H54 (cell line): Measurements from ENCODE around the gene KIF5A.
A peak's percentile ranks its signal among the peaks of the same experiment; 100 is the strongest.

Experiments
- DNase-seq: peaks from one replicate; pipeline ENCODE4 v3.0.0; 2011; ENCODE audit warnings: low spot score, mixed read lengths; ENCODE audit not compliant: insufficient read length
- FAIRE-seq: peaks from 3 replicates; lab custom pipeline; 2011; peaks lifted over from hg19 to GRCh38; lab: Jason Lieb, UNC
- POLR2A ChIP-seq: IDR thresholded peaks from 2 replicates; pipeline ENCODE4 v1.6.1; 2011; ENCODE audit warnings: low read depth, mild to moderate bottlenecking, low read length

KIF5A gene

DNA sequence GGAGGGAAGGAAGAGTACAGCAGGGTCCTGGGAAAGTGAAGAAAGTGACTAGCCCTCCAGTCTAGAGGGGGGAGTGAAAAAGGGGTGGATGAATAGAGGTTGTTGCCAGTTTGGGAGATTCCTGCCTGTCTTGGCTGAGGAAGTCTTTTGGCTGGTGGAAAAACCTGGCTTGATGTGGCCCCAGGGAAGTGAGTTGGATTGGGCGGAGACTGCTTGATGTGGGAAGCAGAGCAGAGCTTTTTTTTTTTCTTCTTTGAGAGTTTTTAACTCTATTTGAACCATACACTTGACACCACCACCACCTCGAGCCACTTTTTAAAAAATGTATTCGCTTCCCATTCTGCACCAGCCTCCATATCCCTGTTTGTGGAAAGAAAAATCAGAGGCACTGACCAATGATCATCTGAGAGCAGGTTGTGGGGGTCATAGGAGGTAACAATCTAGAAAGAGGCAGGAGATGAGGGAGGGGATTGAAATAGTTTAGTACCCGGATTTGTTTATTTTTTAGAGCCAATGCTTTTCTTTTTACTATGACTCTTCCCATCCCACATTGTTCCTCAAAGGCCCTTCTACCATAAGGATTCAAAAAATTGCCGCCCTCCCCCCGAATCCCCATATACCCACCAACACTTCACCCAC, 54.1 kb downstream of the KIF5A start:
- DNase-seq = no peak
- no peak for FAIRE-seq
- TF ChIP-seq POLR2A = no peak

DNA sequence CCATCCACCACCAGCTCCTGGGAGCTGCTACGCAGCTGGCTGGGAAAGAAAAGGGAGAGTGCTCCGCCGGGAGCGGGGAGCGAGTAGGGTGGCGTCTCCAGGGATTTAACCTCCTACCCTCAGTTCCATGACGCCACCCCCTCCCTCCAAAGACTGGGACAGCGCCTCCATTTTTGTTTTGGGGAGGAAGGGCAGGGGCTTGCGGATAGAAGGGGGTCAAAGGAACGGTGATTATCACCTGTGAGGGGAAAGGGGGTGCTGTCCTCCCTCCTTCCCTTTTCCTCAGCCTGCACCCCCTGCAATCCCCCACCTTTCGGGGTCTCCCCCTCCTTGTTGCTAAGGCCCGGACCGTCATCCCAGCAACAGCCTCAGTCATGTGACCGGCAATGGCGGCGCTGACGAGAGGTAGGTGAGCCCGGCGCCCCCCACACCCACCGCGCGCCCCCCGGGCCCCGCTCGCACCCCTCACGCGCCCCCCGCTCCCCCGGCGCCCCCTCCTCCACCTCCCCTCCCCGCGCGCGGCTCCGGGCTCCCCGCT, 54.7 kb downstream of the KIF5A start, which contains the start of gene DTX3:
DTX3 (plus strand) TSS at position 371 of the 538 bp plus-strand sequence. CDS start 1,694 bp downstream, outside the sequence.
- TF ChIP-seq POLR2A = no peak
- FAIRE-seq (no peak), DNase-seq (peak; percentile 65)

DNA sequence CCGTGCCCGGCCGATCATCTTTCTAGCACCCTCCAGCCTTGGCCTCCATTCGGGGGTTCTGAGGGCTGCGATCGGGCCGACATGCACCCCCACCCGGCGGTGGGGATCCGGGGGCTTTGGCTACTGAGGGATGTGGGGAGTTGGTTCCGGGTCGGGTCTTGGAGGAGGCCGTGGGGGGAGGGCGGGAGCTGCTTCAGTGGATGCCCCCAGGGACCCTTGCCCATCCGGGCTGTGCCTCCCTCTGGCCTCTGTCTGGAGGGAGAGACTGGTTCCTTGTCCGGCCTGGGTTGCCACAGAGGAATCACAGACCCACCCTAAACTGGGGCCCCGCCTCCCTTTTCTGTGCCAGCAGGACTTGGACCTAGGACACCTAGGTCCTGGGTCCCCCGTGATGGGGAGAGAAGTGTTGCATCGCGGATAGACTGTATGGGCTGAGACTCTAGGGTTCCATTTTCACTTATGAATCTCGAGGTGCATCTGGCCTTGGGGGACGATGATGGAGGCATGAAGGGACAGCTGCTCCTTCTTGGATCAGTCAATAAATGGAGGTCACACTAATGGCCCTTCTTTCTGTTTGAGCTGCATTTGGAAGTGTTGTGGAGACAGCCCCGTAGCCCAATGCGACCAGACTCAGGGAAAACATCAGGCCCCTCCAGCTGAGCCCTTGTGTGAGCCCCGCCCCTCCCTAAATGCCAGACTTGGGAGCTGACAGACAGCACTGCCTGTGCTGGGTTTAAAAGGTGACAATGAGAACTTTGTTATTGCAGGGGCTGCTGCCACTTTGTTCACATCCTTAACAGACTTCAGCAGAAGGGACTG, 55.4 kb downstream of the KIF5A start:
- no peak for FAIRE-seq

DNA sequence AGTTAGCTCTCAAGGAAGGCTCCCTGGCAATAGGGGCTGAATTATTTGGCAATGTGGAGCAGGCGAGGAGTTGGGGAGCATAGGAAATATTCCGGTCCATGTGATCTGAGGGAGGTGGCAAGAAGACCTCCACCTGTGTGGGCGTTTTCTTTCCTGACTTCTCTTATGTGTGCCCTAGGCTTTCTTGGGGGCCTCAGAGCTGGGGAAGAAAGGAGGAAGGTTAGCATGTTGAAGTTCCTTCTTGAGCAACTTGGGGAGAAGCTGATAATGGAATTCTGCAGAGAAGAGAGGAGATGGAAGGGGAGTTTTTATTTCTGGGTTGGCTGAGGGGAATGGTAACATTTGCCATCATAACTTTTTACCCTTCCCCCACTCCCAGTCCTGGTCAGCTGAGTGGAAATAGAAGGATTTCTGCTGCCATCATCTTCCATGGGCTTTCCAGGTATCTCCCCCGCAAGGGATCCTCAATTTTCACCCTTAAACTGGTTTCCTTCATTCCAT, 56.0 kb downstream of the KIF5A start:
- no peak for TF ChIP-seq POLR2A
- FAIRE-seq (no peak), DNase-seq (no peak)

More for the DNA sequence above, 55.4 kb downstream of the KIF5A start:
- no peak for DNase-seq
- TF ChIP-seq POLR2A = peak; percentile 44; the same call in 1 of the 2 replicates

DNA sequence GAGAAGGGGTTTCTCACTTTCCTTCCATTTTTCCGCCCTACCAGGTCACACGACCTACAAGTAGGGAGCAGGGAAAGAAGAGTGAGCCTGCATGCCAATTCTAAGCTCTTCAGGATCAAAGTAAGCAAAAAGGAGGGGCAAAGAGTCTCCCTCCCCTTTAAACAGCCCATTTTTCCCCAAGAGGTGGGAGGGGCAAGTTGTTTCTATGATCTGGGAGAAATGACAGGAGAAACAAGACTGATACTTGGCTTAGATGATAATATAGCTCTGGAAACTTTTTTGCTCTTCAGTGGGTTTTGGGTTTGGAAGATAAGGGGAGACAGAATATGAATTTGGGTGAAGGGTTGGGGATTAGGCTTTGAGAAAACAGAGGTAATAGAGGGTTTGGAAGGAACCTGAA, 56.6 kb downstream of the KIF5A start:
- DNase-seq = no peak
- TF ChIP-seq POLR2A = no peak
- no peak for FAIRE-seq

DNA sequence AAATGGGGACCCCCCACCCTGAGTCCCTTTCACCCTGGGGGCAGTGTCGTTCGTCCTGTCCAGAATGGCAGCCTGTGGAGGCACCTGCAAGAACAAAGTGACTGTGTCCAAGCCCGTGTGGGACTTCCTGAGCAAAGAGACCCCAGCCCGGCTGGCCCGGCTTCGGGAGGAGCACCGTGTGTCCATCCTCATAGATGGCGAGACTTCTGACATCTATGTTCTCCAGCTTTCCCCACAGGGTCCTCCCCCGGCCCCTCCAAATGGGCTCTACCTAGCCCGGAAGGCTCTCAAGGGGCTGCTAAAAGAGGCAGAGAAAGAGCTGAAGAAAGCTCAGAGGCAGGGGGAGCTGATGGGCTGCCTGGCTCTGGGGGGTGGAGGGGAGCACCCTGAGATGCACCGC, 57.0 kb downstream of the KIF5A start:
- FAIRE-seq = no peak
- no peak for TF ChIP-seq POLR2A

DNA sequence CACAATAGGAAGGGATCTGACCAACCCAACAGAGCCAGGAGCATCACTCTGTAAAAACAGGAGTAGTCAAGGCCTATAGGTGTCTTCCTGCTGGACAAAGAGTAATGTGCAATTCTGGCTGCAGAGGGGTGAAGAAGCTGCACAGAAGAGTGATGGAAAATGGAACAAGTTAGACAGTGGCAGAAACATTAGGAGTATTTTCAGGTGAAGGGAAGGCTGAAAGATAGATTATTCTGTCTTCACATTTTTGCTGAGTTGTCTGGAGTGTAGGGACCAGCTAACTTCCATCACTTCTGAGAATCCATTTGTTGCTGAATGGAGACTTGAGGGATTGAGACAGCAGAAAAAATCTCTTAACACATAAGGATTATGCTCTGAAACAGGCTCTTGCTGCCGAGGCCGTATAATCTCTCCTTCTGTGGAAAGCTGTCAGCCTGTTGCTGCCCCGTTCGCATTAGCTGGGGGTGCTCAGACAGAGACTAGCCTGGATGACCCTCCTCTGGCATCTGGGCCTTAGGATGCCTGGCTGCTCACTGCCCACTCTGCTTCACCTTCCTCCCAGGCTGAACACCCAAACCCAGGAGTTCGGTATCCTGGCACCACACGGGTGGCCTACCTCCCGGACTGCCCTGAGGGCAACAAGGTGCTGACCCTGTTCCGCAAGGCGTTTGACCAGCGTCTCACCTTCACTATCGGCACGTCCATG, 58.3 kb downstream of the KIF5A start:
- DNase-seq = no peak
- TF ChIP-seq POLR2A = no peak
- no peak for FAIRE-seq

More for the DNA sequence above, 57.0 kb downstream of the KIF5A start:
- no peak for DNase-seq

DNA sequence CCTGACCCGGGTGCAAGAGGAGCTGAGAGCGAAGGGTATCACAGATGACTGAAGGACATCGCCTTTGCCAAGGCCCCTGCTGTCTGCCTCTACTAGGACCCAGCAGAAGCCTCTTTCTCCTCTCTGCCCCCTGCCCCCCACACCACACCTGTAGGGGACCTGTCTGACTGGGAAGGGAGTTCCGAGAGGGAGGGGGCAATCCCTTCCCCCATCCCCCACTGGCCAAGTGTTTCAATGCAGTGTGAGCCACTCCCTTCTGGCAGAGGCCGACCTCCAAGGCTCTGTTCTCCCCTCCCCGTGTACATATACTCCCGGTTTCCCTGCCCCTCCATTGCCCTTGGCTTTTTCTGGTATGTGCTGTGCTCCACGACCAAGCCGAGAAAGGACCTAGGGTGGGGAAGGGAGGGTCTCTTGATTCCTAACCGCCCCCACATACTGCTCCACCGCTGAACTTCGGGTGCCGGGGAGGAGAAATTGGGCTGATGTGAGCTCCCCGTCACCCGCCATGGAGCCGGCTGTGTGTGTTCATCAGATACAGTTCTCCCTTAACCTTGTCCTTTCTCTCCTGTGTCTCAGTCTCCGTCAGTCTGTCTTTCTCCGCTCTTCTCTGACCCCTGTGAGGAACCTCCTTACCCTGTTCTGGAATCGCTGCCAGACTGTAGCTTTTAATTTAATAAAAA, 59.4 kb downstream of the KIF5A start:
- FAIRE-seq (no peak), DNase-seq (no peak)
- TF ChIP-seq POLR2A = no peak

DNA sequence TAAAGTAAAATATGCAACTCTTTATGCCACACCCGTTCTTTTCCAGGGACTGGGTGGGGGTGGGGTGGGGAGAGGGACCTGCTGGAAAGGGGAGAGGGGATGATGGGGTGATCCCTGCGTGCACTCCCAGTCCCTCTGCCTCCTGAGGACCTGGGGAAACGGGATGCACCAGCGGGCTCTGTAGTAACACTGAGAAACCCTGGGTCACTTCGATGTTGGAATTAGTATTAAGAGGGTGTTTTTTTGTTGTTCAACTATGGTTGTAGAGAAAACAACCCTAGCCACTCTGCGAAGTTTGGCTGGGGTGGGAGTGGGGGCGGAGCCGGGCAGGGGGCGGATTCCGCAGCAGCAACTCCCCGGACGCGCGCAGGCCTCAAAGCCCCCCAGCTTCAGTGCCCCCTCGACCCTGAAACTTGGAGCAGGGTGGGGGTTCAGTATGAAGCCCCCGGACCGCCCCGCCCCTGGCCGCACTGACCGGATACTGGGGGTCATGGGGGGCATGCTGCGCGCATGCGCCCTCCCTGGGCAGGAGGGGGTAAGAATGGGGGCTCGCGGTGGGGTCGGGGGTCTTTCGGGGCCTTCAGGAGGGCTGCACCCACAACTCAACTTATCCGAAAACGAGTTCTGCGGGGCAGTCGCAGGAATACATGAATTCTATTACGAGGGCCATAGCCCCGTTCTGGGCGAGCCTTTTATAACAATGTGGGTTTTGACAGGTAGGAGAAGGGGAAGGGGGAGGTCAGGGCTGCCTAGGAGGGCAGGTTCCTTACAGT, 60.1 kb downstream of the KIF5A start:
- no peak for TF ChIP-seq POLR2A
- no peak for DNase-seq
- no peak for FAIRE-seq

DNA sequence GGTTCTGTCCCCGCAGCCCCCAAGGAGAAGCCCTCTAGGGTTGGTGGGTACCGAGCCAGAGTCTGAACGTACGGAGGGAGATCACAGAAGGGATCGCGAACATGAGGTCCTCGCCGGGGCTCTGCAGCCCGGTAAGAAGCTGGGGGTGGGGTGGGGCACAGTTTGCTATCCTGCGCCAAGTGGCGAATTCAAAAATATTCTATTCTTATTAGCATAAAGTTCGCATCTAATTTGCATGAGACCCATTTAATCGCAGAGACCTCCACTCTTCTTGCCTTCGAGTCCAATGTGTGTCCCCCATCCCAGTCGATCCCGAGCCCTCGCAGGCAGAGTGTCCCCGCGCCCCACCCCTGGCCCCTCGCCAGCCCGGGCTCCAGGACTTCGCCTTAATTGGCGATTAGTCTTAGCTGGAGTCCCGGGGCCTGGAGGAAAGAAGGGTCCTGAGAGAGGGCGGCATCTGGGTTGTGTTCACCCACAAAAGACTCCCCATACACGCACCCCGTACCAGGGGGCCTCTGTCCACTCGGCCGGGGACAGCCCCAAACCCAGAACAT, 60.8 kb downstream of the KIF5A start:
- no peak for FAIRE-seq
- no peak for TF ChIP-seq POLR2A
- DNase-seq = no peak

DNA sequence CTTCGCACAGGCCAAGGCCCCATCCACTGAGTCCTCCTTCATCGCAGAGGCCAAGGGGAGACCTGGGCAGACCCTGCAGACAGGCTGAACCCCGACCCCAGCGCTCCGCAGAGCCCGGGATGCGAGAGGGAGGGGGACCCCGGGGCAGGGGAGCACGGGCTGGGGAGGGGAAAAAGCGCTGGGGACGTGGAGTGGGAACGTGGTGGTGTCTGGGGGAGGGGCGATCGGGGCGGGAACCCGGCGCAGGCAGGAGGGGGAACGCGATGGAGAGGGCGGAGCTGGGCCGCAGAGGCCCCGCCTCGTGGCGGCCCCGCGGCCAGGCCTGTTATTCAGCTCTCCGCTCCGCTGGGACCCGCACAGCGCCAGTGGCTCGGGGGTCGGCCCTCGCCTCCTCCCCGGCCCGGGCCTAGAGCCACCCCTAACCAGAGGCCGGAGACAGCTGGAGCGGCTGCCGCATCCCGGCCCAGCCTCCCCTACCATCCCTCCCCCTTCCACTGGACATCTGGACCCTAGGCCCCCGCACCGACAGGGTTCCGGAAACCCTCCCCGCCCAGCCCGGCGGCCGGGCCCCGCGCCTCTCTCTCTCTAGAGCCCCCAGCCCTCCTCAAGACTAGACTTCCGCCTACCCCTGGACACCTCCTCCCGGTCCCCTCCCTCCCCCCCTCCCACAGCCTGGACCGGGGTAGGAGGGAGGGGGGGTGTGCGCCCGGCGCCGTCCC, 61.4 kb downstream of the KIF5A start, which contains the start of gene ARHGEF25:
ARHGEF25 (plus strand) TSS at position 328 of the 719 bp plus-strand sequence. CDS start 460 bp downstream, outside the sequence.
- no peak; the same call in 1 of the 2 replicates for TF ChIP-seq POLR2A
- FAIRE-seq (no peak), DNase-seq (peak; percentile 89)
